Measurements from ENCODE around the gene STUM.

The STUM gene

DNA sequence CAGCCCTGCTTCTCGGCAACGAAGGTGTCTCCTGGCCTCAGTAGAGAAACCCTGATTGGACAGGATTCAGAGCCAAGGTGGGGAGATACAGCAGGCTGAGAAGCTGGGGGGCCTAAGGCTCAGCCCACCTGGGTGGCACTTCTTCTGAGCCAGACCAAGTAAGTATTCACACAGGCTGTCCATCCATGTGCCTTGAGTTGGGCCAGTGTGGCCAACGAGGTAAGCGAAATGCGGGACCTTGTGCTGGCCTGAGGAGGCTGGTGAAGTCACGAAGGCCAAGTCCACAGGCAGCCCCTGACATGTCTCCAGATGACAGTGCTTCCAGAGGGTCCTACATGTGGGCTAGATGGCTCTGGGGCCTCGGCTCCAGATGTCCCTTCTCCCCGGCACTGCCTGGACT lies 99.2 kb downstream of the STUM start:
- peaks cover 33% of the 10 kb centered on the region for H3K4me1 ChIP-seq (ENCODE audit: insufficient read depth, insufficient read length)
- H3K9ac ChIP-seq (ENCODE audit: insufficient read length, low read depth), result no peak overlapping the region
- DNase-seq (ENCODE audit: low read depth, low spot score), result no peak
- TF ChIP-seq YY1 (IDR thresholded peaks at IDR 0.05; ENCODE audit: insufficient read depth, insufficient read length) (no peak), ZNF274 (IDR thresholded peaks at IDR 0.05; ENCODE audit: low read depth, low read length) (no peak), SUZ12 (IDR thresholded peaks at IDR 0.05; ENCODE audit: extremely low read depth, insufficient read depth, insufficient read length) (no peak)
- H3K36me3 ChIP-seq (ENCODE audit: insufficient read depth, insufficient read length, low read length), result peaks cover 45% of the 10 kb centered on the region
- H3K4me3 ChIP-seq (ENCODE audit: insufficient read length, low read depth), result no peak overlapping the region
- no peaks in the 10 kb centered on the region for H3K27me3 ChIP-seq (ENCODE audit: insufficient read depth, insufficient read length)
- no peaks in the 10 kb centered on the region for H3K9me3 ChIP-seq (ENCODE audit: insufficient read depth, low read length)

DNA sequence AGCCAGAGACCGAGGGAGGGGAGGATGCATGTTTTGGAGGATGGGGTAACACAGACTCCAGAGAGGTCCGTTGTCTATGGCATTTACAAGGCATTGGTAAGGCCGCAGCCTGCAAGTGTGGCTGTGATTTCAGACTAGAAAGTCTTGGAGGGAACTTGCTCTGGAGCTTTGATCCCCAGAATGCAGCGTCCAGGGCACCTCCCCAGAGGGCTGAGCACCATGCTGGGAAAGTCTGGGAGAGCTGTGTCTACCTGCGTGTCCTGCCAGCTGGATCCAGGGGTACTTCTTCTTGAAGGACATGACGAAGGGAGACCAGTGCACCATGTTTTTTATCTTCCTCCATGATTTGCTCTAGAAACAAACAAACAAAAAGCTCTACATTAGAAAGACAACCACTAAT lies 99.9 kb downstream of the STUM start:
- DNase-seq (ENCODE audit: low read depth, low spot score), result no peak
- Histone ChIP-seq H3K4me1 (ENCODE audit: insufficient read depth, insufficient read length) (peaks cover 35% of the 10 kb centered on the region), H3K27me3 (ENCODE audit: insufficient read depth, insufficient read length) (no peaks in the 10 kb centered on the region), H3K9ac (ENCODE audit: insufficient read length, low read depth) (no peak overlapping the region), H3K9me3 (ENCODE audit: insufficient read depth, low read length) (no peaks in the 10 kb centered on the region), H3K36me3 (ENCODE audit: insufficient read depth, insufficient read length, low read length) (peaks cover 45% of the 10 kb centered on the region), H3K4me3 (ENCODE audit: insufficient read length, low read depth) (no peak overlapping the region)
- no peak for TF ChIP-seq SUZ12 (IDR thresholded peaks at IDR 0.05; ENCODE audit: extremely low read depth, insufficient read depth, insufficient read length)
- no peak for TF ChIP-seq ZNF274 (IDR thresholded peaks at IDR 0.05; ENCODE audit: low read depth, low read length)
- TF ChIP-seq YY1 (IDR thresholded peaks at IDR 0.05; ENCODE audit: insufficient read depth, insufficient read length), result no peak

GRCh38 chr1:226649244-226649643 lies 100.7 kb downstream of the STUM start:
- Histone ChIP-seq H3K4me3 (ENCODE audit: insufficient read length, low read depth) (no peak overlapping the region), H3K9me3 (ENCODE audit: insufficient read depth, low read length) (no peaks in the 10 kb centered on the region), H3K36me3 (ENCODE audit: insufficient read depth, insufficient read length, low read length) (peaks cover 42% of the 10 kb centered on the region), H3K27me3 (ENCODE audit: insufficient read depth, insufficient read length) (no peaks in the 10 kb centered on the region), H3K9ac (ENCODE audit: insufficient read length, low read depth) (no peak overlapping the region), H3K4me1 (ENCODE audit: insufficient read depth, insufficient read length) (peaks cover 31% of the 10 kb centered on the region)
- TF ChIP-seq YY1 (IDR thresholded peaks at IDR 0.05; ENCODE audit: insufficient read depth, insufficient read length) (no peak), ZNF274 (IDR thresholded peaks at IDR 0.05; ENCODE audit: low read depth, low read length) (no peak), SUZ12 (IDR thresholded peaks at IDR 0.05; ENCODE audit: extremely low read depth, insufficient read depth, insufficient read length) (no peak)
- no peak for DNase-seq (ENCODE audit: low read depth, low spot score)

- Histone ChIP-seq H3K36me3 (ENCODE audit: insufficient read depth, insufficient read length, low read length) (peaks cover 38% of the 10 kb centered on the region), H3K9ac (ENCODE audit: insufficient read length, low read depth) (no peak overlapping the region), H3K27me3 (ENCODE audit: insufficient read depth, insufficient read length) (no peaks in the 10 kb centered on the region), H3K9me3 (ENCODE audit: insufficient read depth, low read length) (no peaks in the 10 kb centered on the region), H3K4me1 (ENCODE audit: insufficient read depth, insufficient read length) (peaks cover 35% of the 10 kb centered on the region), H3K4me3 (ENCODE audit: insufficient read length, low read depth) (no peak overlapping the region)
- TF ChIP-seq SUZ12 (IDR thresholded peaks at IDR 0.05; ENCODE audit: extremely low read depth, insufficient read depth, insufficient read length) (no peak), YY1 (IDR thresholded peaks at IDR 0.05; ENCODE audit: insufficient read depth, insufficient read length) (no peak), ZNF274 (IDR thresholded peaks at IDR 0.05; ENCODE audit: low read depth, low read length) (no peak)
- DNase-seq (ENCODE audit: low read depth, low spot score), result no peak
These were observed 101.2 kb downstream of the STUM start for GRCh38 chr1:226649780-226650179.

DNA sequence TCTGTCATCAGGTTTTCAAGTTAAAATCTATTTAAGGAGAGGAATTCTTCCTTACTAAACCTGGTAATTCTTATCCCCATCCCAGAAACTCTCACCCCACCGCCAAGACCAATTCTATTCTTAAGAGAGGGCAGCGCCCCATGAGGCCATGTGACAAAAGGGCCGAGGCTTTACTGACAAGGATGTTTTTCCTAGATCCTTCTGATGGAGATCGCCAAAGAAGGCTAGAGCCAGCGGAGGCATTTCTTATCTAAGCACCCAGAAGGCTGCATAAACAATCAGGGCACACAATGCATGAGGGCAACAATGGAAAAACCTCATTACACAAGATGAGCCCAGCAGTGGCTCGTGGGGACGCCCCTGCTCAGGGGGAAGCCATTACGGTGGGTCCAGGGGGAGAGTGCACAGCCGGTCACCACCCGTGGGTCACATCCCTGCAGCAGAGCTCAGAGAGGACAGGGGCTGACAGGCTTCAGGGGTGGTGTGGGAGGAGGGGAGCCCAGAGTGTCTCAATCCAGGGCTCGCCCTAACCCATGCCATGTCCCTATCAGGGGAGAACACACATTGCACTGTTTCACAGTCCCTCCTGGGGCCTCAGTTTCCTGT lies 101.8 kb downstream of the STUM start:
- Histone ChIP-seq H3K9me3 (ENCODE audit: insufficient read depth, low read length) (no peaks in the 10 kb centered on the region), H3K27me3 (ENCODE audit: insufficient read depth, insufficient read length) (no peaks in the 10 kb centered on the region), H3K4me1 (ENCODE audit: insufficient read depth, insufficient read length) (peaks cover 36% of the 10 kb centered on the region), H3K9ac (ENCODE audit: insufficient read length, low read depth) (peak overlapping the region; percentile 24), H3K36me3 (ENCODE audit: insufficient read depth, insufficient read length, low read length) (peaks cover 34% of the 10 kb centered on the region), H3K4me3 (ENCODE audit: insufficient read length, low read depth) (no peak overlapping the region)
- DNase-seq (ENCODE audit: low read depth, low spot score), result no peak
- TF ChIP-seq YY1 (IDR thresholded peaks at IDR 0.05; ENCODE audit: insufficient read depth, insufficient read length) (no peak), SUZ12 (IDR thresholded peaks at IDR 0.05; ENCODE audit: extremely low read depth, insufficient read depth, insufficient read length) (no peak), ZNF274 (IDR thresholded peaks at IDR 0.05; ENCODE audit: low read depth, low read length) (no peak)

DNA sequence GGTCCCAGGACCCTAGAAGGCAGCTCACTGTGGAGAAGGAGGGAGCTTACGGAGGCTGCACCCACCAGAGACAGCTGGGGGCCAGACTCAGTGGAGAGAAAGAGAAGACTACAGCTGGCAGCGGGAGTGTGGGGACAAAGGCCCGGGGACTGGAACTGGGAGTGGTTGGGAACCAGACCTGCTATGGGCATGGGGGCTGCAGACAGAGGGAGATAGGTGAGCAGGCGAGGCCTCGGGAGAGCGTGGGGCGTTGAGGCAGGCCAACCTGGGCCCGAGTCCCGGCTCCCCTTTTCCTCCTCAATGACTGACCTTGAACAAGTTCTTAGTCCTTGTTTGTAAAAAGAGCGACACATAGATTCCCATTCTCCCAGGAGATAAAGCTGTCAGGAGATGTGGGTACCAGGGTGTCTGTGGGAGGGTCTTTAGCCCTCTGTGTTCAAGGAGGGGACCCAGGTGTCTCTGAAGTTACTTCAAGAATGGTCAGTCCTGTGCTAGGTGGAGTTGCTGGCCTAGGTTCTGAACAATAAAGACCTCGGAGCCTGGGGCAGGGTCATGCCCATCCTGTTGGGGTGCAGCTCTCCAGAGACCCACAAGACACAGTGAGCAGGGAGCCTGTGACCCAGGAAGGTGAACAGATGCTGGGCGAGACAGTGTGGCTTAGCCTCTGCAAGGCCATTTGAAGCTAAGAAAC lies 102.6 kb downstream of the STUM start:
- Histone ChIP-seq H3K4me3 (ENCODE audit: insufficient read length, low read depth) (no peak overlapping the region), H3K27me3 (ENCODE audit: insufficient read depth, insufficient read length) (no peaks in the 10 kb centered on the region), H3K36me3 (ENCODE audit: insufficient read depth, insufficient read length, low read length) (peaks cover 26% of the 10 kb centered on the region), H3K4me1 (ENCODE audit: insufficient read depth, insufficient read length) (peaks cover 37% of the 10 kb centered on the region), H3K9ac (ENCODE audit: insufficient read length, low read depth) (no peak overlapping the region), H3K9me3 (ENCODE audit: insufficient read depth, low read length) (no peaks in the 10 kb centered on the region)
- DNase-seq (ENCODE audit: low read depth, low spot score), result no peak
- TF ChIP-seq SUZ12 (IDR thresholded peaks at IDR 0.05; ENCODE audit: extremely low read depth, insufficient read depth, insufficient read length) (no peak), YY1 (IDR thresholded peaks at IDR 0.05; ENCODE audit: insufficient read depth, insufficient read length) (no peak), ZNF274 (IDR thresholded peaks at IDR 0.05; ENCODE audit: low read depth, low read length) (no peak)

DNA sequence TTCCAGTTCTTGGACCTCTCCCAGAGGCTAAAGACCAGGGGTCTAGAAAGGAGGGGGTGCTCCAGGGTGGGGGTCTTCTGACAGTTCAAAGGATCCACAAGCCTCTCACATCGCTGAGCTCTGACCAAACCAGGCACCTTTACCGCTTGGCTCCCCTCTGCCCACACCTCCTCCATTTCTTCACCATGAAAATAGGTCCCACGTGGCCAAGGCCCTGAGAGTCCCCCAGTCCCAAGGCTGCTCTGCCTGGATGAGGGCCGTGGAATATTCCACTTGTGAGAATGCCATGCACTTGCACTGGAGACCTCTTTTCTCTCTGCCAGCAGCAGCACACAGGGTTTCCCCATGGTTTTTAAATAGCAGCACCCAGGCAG lies 103.2 kb downstream of the STUM start:
- peaks cover 39% of the 10 kb centered on the region for H3K4me1 ChIP-seq (ENCODE audit: insufficient read depth, insufficient read length)
- H3K9me3 ChIP-seq (ENCODE audit: insufficient read depth, low read length), result no peaks in the 10 kb centered on the region
- TF ChIP-seq ZNF274 (IDR thresholded peaks at IDR 0.05; ENCODE audit: low read depth, low read length) (no peak), SUZ12 (IDR thresholded peaks at IDR 0.05; ENCODE audit: extremely low read depth, insufficient read depth, insufficient read length) (no peak), YY1 (IDR thresholded peaks at IDR 0.05; ENCODE audit: insufficient read depth, insufficient read length) (no peak)
- H3K36me3 ChIP-seq (ENCODE audit: insufficient read depth, insufficient read length, low read length), result peaks cover 21% of the 10 kb centered on the region
- H3K9ac ChIP-seq (ENCODE audit: insufficient read length, low read depth), result no peak overlapping the region
- no peak overlapping the region for H3K4me3 ChIP-seq (ENCODE audit: insufficient read length, low read depth)
- H3K27me3 ChIP-seq (ENCODE audit: insufficient read depth, insufficient read length), result no peaks in the 10 kb centered on the region
- no peak for DNase-seq (ENCODE audit: low read depth, low spot score)

All from NT2/D1 (cell line).